SU-DHL-6 (cell line): ENCODE data around the gene WWOX.

Source experiments
- H2AFZ ChIP-seq: fragments of 200-600 bp; sonication (generic); 2 replicates; pipeline ENCODE4 v1.6.1; 2014; ENCODE audit warnings: low read depth, mild to moderate bottlenecking, moderate library complexity, mixed read lengths, antibody characterized with exemption, low read length; ENCODE audit not compliant: severe bottlenecking
- H3F3A ChIP-seq: fragments of 200-600 bp; shearing (Covaris generic); 2 replicates; pipeline ENCODE4 v1.6.0; 2016; ENCODE audit warnings: antibody characterized with exemption, mild to moderate bottlenecking; ENCODE audit not compliant: insufficient read depth
- H3K27ac ChIP-seq: fragments of 200-600 bp; sonication (generic); 2 replicates; pipeline ENCODE4 v1.5.1; 2016; ENCODE audit warnings: low read depth, mild to moderate bottlenecking, low read length, moderate library complexity, mixed read lengths
- H3K27me3 ChIP-seq: fragments of 200-600 bp; sonication (generic), shearing (Covaris generic); 2 replicates; pipeline ENCODE4 v1.6.0; 2014; ENCODE audit warnings: mild to moderate bottlenecking, low read length
- H3K36me3 ChIP-seq: fragments of 200-600 bp; sonication (generic); 2 replicates; pipeline ENCODE4 v1.6.1; 2014; ENCODE audit warnings: mild to moderate bottlenecking, low read length, mixed read lengths
- H3K4me2 ChIP-seq: fragments of 300-600, 200-600 bp; shearing (Covaris generic), sonication (generic); 2 replicates; pipeline ENCODE4 v1.6.0; 2014; ENCODE audit warnings: low read length, low read depth, mild to moderate bottlenecking; ENCODE audit not compliant: poor library complexity, severe bottlenecking
- H3K4me3 ChIP-seq: fragments of 200-600 bp; sonication (generic); 2 replicates; pipeline ENCODE4 v1.5.1; 2014; ENCODE audit warnings: antibody characterized with exemption, low read length, mild to moderate bottlenecking, mixed read lengths; ENCODE audit not compliant: insufficient read depth, poor library complexity, severe bottlenecking
- H3K79me2 ChIP-seq: fragments of 200-600 bp; sonication (generic); 2 replicates; pipeline ENCODE4 v1.6.1; 2014; ENCODE audit warnings: mild to moderate bottlenecking, low read length, moderate library complexity; ENCODE audit not compliant: insufficient read depth
- H3K9ac ChIP-seq: fragments of 200-600 bp; sonication (generic); 2 replicates; pipeline ENCODE4 v1.7.0; 2014; ENCODE audit warnings: mild to moderate bottlenecking, low read length
- H3K9me2 ChIP-seq: fragments of 200-600 bp; sonication (generic); replicated peaks from 2 replicates; pipeline ENCODE4 v1.6.1; 2014; ENCODE audit warnings: low read length; ENCODE audit not compliant: insufficient read depth
- H3K9me3 ChIP-seq: fragments of 200-600 bp; sonication (generic); 2 replicates; pipeline ENCODE4 v1.6.1; 2014; ENCODE audit warnings: low read length, mixed read lengths; ENCODE audit not compliant: insufficient read depth
- H4K20me1 ChIP-seq: fragments of 200-600 bp; sonication (generic); 2 replicates; pipeline ENCODE4 v1.6.1; 2014; ENCODE audit warnings: low read depth, mild to moderate bottlenecking, antibody characterized with exemption, low read length, moderate library complexity, mixed read lengths
- EZH2phosphoT487 ChIP-seq: fragments of 200-600 bp; sonication (generic), shearing (Covaris generic); conservative IDR thresholded peaks from 2 replicates; pipeline ENCODE4 v1.6.1; 2018; ENCODE audit warnings: mild to moderate bottlenecking, antibody characterized with exemption, low read length, moderate library complexity, mixed read lengths
- TF ChIP-seq, protein P1 (sequence below): fragments of 200-600 bp; sonication (generic); IDR thresholded peaks from one replicate; pipeline ENCODE4 v1.5.1; 2017; ENCODE audit warnings: antibody characterized with exemption, mild to moderate bottlenecking, low read length, moderate library complexity; ENCODE audit not compliant: insufficient read depth, poor library complexity, severe bottlenecking

WWOX gene

DNA sequence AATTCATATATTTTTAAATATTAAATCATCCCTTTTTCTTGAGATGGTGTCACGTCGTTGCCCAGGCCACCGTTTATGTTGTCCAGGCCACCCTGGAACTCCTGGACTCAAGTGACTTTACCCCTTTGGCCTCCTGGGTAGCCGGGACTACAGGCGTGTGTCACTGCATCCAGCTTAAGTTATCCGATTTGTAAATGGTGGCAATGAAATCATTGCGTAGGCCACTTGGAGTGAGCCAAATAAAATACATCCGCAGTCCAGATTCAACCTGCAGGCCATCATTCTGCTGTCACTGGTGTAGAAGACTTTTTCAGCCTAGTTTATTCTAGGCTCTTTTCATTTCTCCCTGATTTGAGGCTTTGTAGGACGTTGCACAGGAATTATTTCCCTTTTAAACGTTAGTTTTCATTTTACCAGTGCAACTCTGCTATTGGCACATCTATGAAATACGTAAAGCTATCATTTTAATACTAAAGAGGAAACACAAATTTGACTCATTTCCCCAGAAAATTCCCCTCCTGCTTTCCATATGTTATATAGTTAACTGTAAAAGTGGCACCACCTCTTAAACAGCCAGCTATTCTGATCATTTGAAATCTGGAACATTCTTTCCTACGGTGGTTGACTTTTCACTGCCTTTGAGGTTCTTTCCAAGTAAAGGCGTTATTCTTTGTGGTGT, 1051.3 kb downstream of the WWOX start:
- Histone ChIP-seq H3F3A (no peaks in the 10 kb centered on the region), H3K36me3 (no peaks in the 10 kb centered on the region), H3K4me2 (no peak overlapping the region), H4K20me1 (no peaks in the 10 kb centered on the region), H3K9ac (no peak overlapping the region), H2AFZ (no peak overlapping the region), H3K27ac (no peak overlapping the region), H3K27me3 (no peaks in the 10 kb centered on the region), H3K9me2 (no peaks in the 10 kb centered on the region), H3K4me3 (no peak overlapping the region), H3K79me2 (no peaks in the 10 kb centered on the region), H3K9me3 (no peaks in the 10 kb centered on the region)
- TF ChIP-seq EZH2phosphoT487 = no peak
- TF ChIP-seq, protein P1, sequence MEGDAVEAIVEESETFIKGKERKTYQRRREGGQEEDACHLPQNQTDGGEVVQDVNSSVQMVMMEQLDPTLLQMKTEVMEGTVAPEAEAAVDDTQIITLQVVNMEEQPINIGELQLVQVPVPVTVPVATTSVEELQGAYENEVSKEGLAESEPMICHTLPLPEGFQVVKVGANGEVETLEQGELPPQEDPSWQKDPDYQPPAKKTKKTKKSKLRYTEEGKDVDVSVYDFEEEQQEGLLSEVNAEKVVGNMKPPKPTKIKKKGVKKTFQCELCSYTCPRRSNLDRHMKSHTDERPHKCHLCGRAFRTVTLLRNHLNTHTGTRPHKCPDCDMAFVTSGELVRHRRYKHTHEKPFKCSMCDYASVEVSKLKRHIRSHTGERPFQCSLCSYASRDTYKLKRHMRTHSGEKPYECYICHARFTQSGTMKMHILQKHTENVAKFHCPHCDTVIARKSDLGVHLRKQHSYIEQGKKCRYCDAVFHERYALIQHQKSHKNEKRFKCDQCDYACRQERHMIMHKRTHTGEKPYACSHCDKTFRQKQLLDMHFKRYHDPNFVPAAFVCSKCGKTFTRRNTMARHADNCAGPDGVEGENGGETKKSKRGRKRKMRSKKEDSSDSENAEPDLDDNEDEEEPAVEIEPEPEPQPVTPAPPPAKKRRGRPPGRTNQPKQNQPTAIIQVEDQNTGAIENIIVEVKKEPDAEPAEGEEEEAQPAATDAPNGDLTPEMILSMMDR = no peak

DNA sequence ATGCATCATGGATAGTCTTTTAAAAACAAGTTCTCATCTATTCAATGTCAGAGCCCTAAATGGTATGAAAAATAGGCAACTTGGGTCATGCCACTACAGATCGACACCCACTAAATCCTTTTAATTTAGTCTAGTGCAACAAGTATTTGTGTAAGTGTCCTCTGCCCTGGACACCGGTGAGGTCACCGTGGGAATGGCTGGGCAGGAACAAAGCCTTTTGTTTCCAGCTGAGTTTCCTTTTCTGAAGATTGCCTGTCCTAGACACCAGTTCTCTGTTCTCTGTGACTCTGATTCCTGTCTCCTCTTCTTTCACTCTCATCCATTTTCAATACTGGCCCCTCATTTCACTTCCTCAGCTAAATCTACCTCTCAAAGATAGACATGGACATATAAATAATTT, 1054.6 kb downstream of the WWOX start:
- H3K9ac ChIP-seq = no peak overlapping the region
- H3K4me3 ChIP-seq = no peak overlapping the region
- H3K9me3 ChIP-seq = no peaks in the 10 kb centered on the region
- H3K79me2 ChIP-seq = no peaks in the 10 kb centered on the region
- no peaks in the 10 kb centered on the region for H3K27me3 ChIP-seq
- H3K4me2 ChIP-seq = no peak overlapping the region
- no peak overlapping the region for H3K27ac ChIP-seq
- no peaks in the 10 kb centered on the region for H3K9me2 ChIP-seq
- no peak overlapping the region for H2AFZ ChIP-seq
- TF ChIP-seq, protein P1 = no peak
- no peak for TF ChIP-seq EZH2phosphoT487
- H3K36me3 ChIP-seq = no peaks in the 10 kb centered on the region
- no peaks in the 10 kb centered on the region for H3F3A ChIP-seq
- no peaks in the 10 kb centered on the region for H4K20me1 ChIP-seq

DNA sequence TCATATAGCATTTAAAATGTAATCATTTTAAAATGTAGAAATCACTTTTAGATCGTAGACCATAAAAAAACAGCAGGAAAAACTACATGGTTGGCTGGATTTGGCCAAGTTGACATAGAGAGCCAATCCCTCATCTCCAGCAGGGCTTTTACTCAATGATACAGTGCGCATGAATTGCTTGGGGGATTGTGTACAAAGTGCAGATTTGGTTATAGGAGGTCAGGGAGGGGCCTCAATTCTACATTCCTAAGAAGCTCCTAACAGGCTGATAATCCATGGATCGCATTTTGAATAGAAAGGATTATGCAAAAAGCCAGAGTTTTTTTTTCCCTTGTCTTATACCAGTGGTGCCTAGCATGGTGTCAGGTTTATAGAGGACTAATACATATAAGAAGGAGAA, 1056.0 kb downstream of the WWOX start:
- Histone ChIP-seq H3K36me3 (no peaks in the 10 kb centered on the region), H3K9ac (no peak overlapping the region), H3K9me2 (no peaks in the 10 kb centered on the region), H3K9me3 (no peaks in the 10 kb centered on the region), H3K4me2 (no peak overlapping the region), H3F3A (no peaks in the 10 kb centered on the region), H3K79me2 (no peaks in the 10 kb centered on the region), H3K27ac (no peak overlapping the region), H4K20me1 (no peaks in the 10 kb centered on the region), H3K27me3 (no peaks in the 10 kb centered on the region), H3K4me3 (no peak overlapping the region), H2AFZ (no peak overlapping the region)
- TF ChIP-seq, protein P1 = no peak
- TF ChIP-seq EZH2phosphoT487 = no peak
